GM19324 (cell line): ENCODE data around the gene IKBKG.
"Not testable (repeated sequence)": the region's sequence is repeated elsewhere in the genome, so short reads cannot be mapped to it uniquely, and the experiment has no call there.

Experiments used
- ATAC-seq: cut with Tn5 transposase; IDR thresholded peaks from one replicate; pipeline ENCODE4 v1.9.1; 2021; ENCODE audit warnings: mild to moderate bottlenecking, moderate library complexity; ENCODE audit not compliant: unreplicated experiment, low FRiP score

IKBKG gene

GRCh38 chrX:154547245-154548027, at the start of gene IKBKG:
Gene IKBKG (plus strand): TSS chrX:154547620. CDS start chrX:154552003, 4,383 bp downstream.
- peak; percentile 80 for ATAC-seq

- not testable (repeated sequence) for ATAC-seq
These were observed 46.0 kb upstream of the IKBKG start for GRCh38 chrX:154501423-154501822.

GRCh38 chrX:154502098-154502497, 45.3 kb upstream of the IKBKG start:
- no peak for ATAC-seq

GRCh38 chrX:154502989-154503388, 44.4 kb upstream of the IKBKG start:
- ATAC-seq, result no peak

- no peak for ATAC-seq
These were observed 41.7 kb upstream of the IKBKG start for GRCh38 chrX:154505734-154506133.

- no peak for ATAC-seq
These were observed 40.7 kb upstream of the IKBKG start for GRCh38 chrX:154506483-154507332.

- ATAC-seq, result no peak
These were observed 39.6 kb upstream of the IKBKG start for GRCh38 chrX:154507673-154508383.

GRCh38 chrX:154508384-154508745, 39.1 kb upstream of the IKBKG start:
- no peak for ATAC-seq

- ATAC-seq, result no peak
These were observed 38.0 kb upstream of the IKBKG start for GRCh38 chrX:154509455-154509854.

GRCh38 chrX:154511761-154512160, 35.7 kb upstream of the IKBKG start:
- ATAC-seq, result no peak

GRCh38 chrX:154512879-154513553, 34.4 kb upstream of the IKBKG start:
- no peak for ATAC-seq

- no peak for ATAC-seq
These were observed 33.7 kb upstream of the IKBKG start for GRCh38 chrX:154513716-154514115.

GRCh38 chrX:154515090-154515965, 32.1 kb upstream of the IKBKG start:
- ATAC-seq, result no peak

GRCh38 chrX:154515966-154516655, 31.3 kb upstream of the IKBKG start, which contains the start of gene FAM3A:
Gene FAM3A (minus strand): TSS chrX:154516232. CDS start chrX:154515772, 460 bp downstream.
- peak; percentile 91 for ATAC-seq

- peak; percentile 7 for ATAC-seq
These were observed 30.7 kb upstream of the IKBKG start for GRCh38 chrX:154516656-154517100.

- ATAC-seq, result no peak
These were observed 30.2 kb upstream of the IKBKG start for GRCh38 chrX:154517101-154517781.

GRCh38 chrX:154519389-154519788, 28.0 kb upstream of the IKBKG start:
- no peak for ATAC-seq
